ENCODE data around the gene PNPLA2. TPM values are rescaled to one million over a fixed set of nuclear protein-coding genes. Genes with fewer than 3 reads are reported as not detected.

PNPLA2 gene
- total RNA-seq, 2 donors from 2014 or later: 61.8 to 115 TPM

DNA sequence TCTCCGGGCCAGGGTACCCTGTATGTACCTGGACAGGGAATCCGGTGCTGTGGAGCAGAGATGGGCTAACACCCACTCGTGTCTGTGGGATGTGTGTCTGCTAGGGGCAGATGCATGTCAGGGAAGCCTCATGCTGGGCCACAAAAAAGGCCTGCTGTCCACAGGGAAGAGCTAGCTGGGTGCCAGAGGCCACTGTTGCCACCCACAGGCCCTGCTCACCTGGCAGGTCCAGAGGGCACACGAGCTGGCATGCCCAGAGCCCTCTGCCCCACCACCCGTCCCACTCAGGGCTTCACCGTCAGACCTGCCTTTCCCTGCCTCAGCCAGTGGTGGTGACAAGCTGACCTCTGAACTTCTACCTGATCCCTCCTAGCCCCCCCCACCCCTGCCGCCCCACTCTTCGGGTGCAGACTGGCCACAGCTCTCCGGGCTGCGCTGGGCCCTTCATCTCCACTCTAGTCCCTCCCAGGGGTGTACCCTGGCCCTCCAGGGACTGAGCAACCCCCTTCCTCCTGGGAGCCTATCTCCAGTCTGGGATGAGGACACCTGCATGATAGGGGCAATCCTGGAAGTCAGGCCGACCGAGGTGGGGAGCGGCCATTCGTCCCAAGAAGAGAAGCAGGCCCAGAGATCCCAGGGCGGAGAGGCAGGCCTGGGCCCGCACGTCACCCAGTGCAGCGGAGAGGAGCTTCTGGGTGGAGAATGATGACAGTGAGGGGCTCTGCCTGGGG, 22.0 kb upstream of the PNPLA2 start:
- H3K4me1 ChIP-seq (replicated peaks): peaks cover 16% of the 10 kb centered on the region
- H3K9me3 ChIP-seq: no peaks in the 10 kb centered on the region
- H3K27ac ChIP-seq: peak overlapping the region; percentile 81 to 86
- no peaks in the 10 kb centered on the region for H3K36me3 ChIP-seq
- no peak for TF ChIP-seq POLR2AphosphoS5 (IDR thresholded peaks at IDR 0.05)
- TF ChIP-seq POLR2A (IDR thresholded peaks at IDR 0.05): peak; percentile 15
- TF ChIP-seq, protein P1, sequence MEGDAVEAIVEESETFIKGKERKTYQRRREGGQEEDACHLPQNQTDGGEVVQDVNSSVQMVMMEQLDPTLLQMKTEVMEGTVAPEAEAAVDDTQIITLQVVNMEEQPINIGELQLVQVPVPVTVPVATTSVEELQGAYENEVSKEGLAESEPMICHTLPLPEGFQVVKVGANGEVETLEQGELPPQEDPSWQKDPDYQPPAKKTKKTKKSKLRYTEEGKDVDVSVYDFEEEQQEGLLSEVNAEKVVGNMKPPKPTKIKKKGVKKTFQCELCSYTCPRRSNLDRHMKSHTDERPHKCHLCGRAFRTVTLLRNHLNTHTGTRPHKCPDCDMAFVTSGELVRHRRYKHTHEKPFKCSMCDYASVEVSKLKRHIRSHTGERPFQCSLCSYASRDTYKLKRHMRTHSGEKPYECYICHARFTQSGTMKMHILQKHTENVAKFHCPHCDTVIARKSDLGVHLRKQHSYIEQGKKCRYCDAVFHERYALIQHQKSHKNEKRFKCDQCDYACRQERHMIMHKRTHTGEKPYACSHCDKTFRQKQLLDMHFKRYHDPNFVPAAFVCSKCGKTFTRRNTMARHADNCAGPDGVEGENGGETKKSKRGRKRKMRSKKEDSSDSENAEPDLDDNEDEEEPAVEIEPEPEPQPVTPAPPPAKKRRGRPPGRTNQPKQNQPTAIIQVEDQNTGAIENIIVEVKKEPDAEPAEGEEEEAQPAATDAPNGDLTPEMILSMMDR (IDR thresholded peaks at IDR 0.05): no peak
- no peaks in the 10 kb centered on the region for H3K27me3 ChIP-seq (replicated peaks; ENCODE audit: insufficient read depth)
- DNase-seq (ENCODE audit: low spot score): no peak
- WGBS: 12% methylated on average over 18 of the region's 18 CpGs
- H3K4me3 ChIP-seq: peak overlapping the region; percentile 47 to 73
- intact Hi-C loops (cut with DNase I): no loop called here

DNA sequence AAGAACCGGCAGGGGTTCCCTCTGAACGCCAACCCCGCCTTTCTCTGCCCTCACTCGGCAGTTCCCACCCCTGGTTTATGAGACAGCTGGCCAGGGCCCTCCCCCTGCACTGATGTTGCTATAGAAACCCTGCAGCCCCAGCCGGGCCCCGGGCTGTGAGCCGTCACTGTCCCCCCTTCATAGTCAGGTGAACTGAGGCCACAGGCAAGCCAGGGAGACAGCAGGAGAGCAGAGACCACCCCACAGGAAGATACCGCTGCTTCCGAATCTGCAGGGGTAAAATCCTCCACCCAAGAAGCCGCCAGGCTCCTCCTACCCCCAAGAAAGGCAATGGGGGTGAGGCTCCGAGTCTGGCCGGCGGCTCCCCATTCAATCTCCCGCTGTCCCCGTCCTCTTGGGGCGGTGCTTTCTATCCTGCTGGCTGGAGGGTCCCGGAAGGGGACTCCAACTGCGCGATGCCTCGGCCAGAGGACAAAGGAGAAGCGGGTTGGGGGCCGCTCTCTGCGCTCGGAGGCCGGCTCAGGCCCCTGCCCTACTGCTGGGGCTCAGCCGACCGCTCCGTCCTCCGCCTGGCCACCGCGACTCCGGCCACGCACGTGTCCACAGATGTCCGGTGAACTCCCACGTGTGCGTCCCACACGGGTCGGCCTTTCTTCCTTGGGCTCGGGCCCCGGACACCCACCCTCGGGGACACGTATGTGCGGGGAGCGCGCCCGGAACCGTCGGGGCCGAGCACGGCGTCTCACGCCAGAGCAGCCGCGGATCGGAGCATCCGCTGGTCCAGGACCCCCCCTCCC, 21.2 kb upstream of the PNPLA2 start:
- WGBS: under 1% methylated on average over 57 of the region's 57 CpGs
- H3K9me3 ChIP-seq: no peaks in the 10 kb centered on the region
- H3K4me1 ChIP-seq (replicated peaks): peaks cover 16% of the 10 kb centered on the region
- intact Hi-C loops (cut with DNase I): no loop called here
- no peak for TF ChIP-seq POLR2A (IDR thresholded peaks at IDR 0.05)
- TF ChIP-seq, protein P1 (IDR thresholded peaks at IDR 0.05): no peak
- peak; percentile 51 for TF ChIP-seq POLR2AphosphoS5 (IDR thresholded peaks at IDR 0.05)
- no peaks in the 10 kb centered on the region for H3K36me3 ChIP-seq
- H3K27ac ChIP-seq: peak overlapping the region; percentile 81 to 86
- no peaks in the 10 kb centered on the region for H3K27me3 ChIP-seq (replicated peaks; ENCODE audit: insufficient read depth)
- peak; percentile 63 for DNase-seq (ENCODE audit: low spot score)
- peak overlapping the region; percentile 47 to 73 for H3K4me3 ChIP-seq

DNA sequence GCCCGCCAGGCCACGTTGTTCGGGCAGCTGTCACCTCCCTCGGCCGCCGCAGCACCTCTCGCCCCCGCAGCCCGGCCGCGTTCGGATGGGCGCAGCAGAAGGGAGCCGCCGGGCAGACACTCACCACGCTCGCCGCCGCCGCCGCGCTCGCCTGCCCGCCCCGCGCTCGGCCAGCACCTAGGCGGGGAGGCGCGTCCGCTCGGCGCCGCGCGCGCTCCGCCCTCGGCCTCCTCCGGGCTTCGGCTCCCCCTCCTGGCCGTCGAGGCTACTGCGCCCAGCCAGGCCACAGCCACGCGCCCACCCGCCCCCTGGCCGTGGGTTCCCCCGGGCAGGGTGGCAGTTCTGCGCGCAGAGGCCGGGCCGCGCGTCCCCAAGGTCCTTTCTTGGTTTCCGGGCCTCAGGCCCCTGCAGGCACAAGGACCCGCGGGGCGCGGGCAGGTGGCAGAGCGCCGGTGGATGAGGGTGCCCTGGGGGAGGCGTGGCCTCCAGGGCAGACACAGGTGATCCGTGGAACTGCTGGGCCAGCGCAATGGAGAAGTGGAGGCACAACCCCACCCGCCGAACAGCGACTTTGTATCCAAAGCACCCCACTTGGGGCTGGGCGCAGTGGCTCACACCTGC, 20.5 kb upstream of the PNPLA2 start, which contains the start of gene SLC25A22:
SLC25A22 (minus strand) TSS at position 189 of the 621 bp plus-strand sequence. CDS start 3,275 bp downstream, outside the sequence.
- peak; percentile 64 for DNase-seq (ENCODE audit: low spot score)
- H3K4me1 ChIP-seq (replicated peaks): peaks cover 16% of the 10 kb centered on the region
- no peaks in the 10 kb centered on the region for H3K36me3 ChIP-seq
- TF ChIP-seq, protein P1 (IDR thresholded peaks at IDR 0.05): peak; percentile 65 to 95 (median 88)
- TF ChIP-seq POLR2AphosphoS5 (IDR thresholded peaks at IDR 0.05): no peak
- H3K9me3 ChIP-seq: no peaks in the 10 kb centered on the region
- no peaks in the 10 kb centered on the region for H3K27me3 ChIP-seq (replicated peaks; ENCODE audit: insufficient read depth)
- intact Hi-C loops (cut with DNase I): no loop called here
- H3K27ac ChIP-seq: peak within 1 kb of the TSS; percentile 81 to 86
- peak within 1 kb of the TSS; percentile 47 to 73 for H3K4me3 ChIP-seq
- 8% methylated on average over 42 of the region's 69 CpGs for WGBS

DNA sequence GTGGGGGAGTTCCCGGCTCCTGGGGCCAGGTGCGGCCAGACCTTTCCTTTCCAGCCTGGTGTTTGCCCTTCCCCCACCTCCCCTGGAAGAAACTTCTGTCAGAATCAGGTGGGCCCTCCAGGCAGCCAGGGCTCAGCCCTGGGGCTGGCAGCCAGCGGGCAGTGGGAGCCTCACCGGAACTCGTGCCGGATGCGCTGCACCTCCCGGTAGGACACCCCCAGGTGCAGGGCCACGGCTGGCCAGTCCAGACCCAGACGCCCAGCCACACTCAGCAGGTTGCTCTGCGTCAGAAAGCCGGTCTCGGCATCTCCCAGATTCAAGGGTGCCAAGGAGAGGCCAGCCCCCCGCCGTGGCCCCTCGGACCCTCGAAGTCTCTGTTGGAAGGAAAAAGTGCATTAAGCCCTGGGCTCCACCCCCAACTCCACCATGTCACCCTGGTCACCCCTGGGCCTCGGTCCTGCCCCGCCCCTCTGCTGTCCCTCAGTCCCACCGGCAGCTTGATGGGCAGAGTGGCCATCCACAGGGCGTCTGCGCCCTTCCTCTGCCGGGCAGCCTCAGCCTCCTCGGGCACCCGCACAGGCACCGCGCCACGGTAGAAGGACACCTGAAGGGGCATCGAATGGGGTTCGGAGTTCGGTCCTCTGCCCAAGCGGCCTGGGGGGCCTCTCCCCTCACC, 18.9 kb upstream of the PNPLA2 start:
- no peak for DNase-seq (ENCODE audit: low spot score)
- Histone ChIP-seq H3K27ac (no peak overlapping the region), H3K36me3 (no peaks in the 10 kb centered on the region), H3K27me3 (replicated peaks; ENCODE audit: insufficient read depth) (no peaks in the 10 kb centered on the region), H3K4me3 (no peak overlapping the region), H3K9me3 (no peaks in the 10 kb centered on the region), H3K4me1 (replicated peaks) (peaks cover 29% of the 10 kb centered on the region)
- WGBS: 87% methylated on average over 32 of the region's 32 CpGs
- intact Hi-C loops (cut with DNase I): no loop called here
- no peak for TF ChIP-seq POLR2AphosphoS5 (IDR thresholded peaks at IDR 0.05)
- TF ChIP-seq, protein P1 (IDR thresholded peaks at IDR 0.05): no peak
- no peak for TF ChIP-seq POLR2A (IDR thresholded peaks at IDR 0.05)
